GM12872 (cell line): ENCODE results near the gene ZNF396.
A peak's percentile ranks its signal among the peaks of the same experiment; 100 is the strongest.

Experiments
- CTCF ChIP-seq: IDR thresholded peaks from 3 replicates; pipeline ENCODE4 v1.5.1; 2011; ENCODE audit warnings: low read depth, mild to moderate bottlenecking, low read length, moderate library complexity; ENCODE audit not compliant: insufficient read depth

Gene ZNF396

DNA sequence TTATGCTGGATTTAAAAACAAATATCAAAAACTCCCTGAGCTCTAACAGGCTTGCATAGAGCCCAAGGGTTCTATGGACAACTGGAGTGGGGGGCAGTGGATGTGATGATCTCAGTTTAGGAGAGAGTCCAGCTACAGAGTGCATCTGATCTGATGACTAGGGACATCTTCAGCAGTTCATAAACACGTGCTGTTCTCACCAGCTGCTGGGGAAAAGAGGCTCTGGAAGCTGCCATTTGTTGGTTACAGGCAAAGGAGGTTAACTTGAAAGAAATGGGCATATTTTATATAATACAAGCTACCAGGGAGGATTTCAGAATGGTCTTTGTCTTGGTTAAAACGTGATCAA lies 36.0 kb upstream of the ZNF396 start:
- TF ChIP-seq CTCF = no peak

- TF ChIP-seq CTCF = no peak
Measured at GRCh38 chr18:35411625-35412351, 34.7 kb upstream of the ZNF396 start.

DNA sequence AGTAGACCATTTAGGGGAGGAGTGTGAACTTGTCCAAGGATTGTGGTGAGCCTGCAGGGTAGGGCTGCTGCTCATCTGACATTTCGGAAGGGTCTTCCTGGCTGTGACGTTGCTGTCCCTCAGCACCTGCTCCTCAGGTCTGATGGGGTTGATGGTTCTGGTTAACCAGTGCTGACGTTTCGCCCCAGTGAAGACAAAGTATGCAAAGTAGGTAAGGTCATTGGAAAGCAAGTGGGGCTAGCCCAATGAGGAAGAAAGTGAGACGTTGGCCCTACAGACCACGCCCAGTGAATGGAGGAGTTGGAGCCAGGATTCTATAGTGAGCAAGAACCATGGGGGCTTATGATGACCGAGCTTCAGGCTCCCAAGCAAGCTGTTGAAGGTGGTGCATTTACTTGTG lies 33.4 kb upstream of the ZNF396 start:
- no peak for TF ChIP-seq CTCF

GRCh38 chr18:35409911-35410310 lies 32.8 kb upstream of the ZNF396 start:
- no peak for TF ChIP-seq CTCF

GRCh38 chr18:35408843-35409261 lies 31.7 kb upstream of the ZNF396 start:
- no peak for TF ChIP-seq CTCF

DNA sequence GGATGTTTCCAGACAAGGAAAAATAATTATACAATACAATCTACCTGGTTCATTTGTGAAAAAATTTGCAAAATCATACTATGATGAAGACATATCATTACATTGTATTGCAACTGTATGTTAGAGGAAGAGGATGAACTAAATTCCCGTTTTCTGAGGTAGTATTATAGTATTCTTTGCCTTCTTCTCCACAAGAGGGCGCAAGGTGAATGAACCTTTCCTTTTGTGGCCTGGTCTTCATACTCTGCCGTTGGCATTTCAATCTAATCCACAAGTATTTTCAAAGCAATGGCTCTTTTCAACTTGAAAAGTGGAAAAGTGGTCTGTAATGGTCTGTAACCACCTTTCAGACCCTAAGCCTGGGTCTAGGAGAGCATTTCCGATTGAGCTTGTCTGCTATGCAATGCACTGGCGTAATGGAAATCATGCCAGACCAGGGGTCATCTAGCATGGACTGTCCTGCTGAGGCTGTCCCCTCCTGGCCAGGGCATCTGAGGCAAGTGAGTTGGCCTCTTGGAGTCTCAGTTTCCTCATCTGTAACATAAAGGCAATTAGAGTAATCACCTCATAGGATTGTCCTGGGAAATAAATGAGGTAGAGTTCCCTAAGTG lies 30.8 kb upstream of the ZNF396 start:
- TF ChIP-seq CTCF = peak; percentile 70

DNA sequence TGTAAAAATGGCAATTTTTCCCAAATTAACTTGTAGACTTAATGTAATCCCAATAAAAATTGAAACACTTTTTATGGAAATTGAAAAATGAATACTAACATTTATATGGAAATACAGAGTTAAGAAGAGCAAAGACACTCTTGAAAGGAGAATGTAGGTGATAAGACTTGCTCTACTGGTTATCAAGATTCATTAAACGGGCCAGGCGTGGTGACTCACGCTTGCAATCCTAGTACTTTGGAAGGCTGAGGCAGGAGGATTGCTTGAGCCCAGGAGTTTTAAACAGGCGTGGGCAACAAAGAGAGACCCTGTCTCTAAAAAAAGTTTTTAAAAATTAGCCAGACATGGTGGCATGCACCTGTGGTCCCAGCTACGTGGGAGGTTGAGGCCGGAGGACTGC lies 29.5 kb upstream of the ZNF396 start:
- no peak for TF ChIP-seq CTCF
